Neural progenitor cell (in vitro differentiated cells): Measurements from ENCODE around the gene TCOF1.

ENCODE experiments used
- CTCF ChIP-seq: fragments of 200-600 bp; sonication (generic); IDR thresholded peaks from 2 replicates; pipeline ENCODE4 v1.5.1; 2017; ENCODE audit warnings: antibody characterized with exemption, mild to moderate bottlenecking
- EZH2 ChIP-seq: fragments of 200-600 bp; sonication (generic); IDR thresholded peaks from 2 replicates; pipeline ENCODE4 v1.6.1; 2017; ENCODE audit warnings: antibody characterized with exemption, mild to moderate bottlenecking, moderate library complexity

GRCh38 chr5:150339165-150339564, 18.3 kb upstream of the TCOF1 start:
- TF ChIP-seq EZH2 (no peak), CTCF (no peak)
